SK-N-MC (cell line): ENCODE measurements around the gene ZNF823.

Source experiments
- EZH2 ChIP-seq: fragments of 200-600 bp; sonication (generic); IDR thresholded peaks from one replicate; pipeline ENCODE4 v1.6.1; 2017; ENCODE audit warnings: antibody characterized with exemption
- FOXP2 ChIP-seq: optimal IDR thresholded peaks from 2 replicates; pipeline ENCODE3; 2011; ENCODE audit warnings: mild to moderate bottlenecking, moderate library complexity; ENCODE audit not compliant: insufficient read depth; ENCODE audit errors: extremely low read length, control extremely low read depth
- POLR2AphosphoS5 ChIP-seq: IDR thresholded peaks from 2 replicates; pipeline ENCODE4 v1.6.1; 2012; ENCODE audit warnings: mild to moderate bottlenecking, low read depth, low read length, borderline replicate concordance

GRCh38 chr19:11784356-11784755, 45.6 kb upstream of the ZNF823 start:
- TF ChIP-seq EZH2 (no peak), POLR2AphosphoS5 (no peak), FOXP2 (no peak)
